Peyer's patch (tissue), 4 donors: ENCODE measurements around the gene ZC2HC1B. TPM values are rescaled to one million over a fixed set of nuclear protein-coding genes. Genes with fewer than 3 reads are reported as not detected.
"Not testable (repeated sequence)": the region's sequence is repeated elsewhere in the genome, so short reads cannot be mapped to it uniquely, and the experiment has no call there.

Source experiments
- DNase-seq, 3 donors: peaks; one replicate each; pipeline ENCODE4 v3.0.0-alpha.2; 2017 to 2019
- H3K27ac ChIP-seq, 4 donors: fragments of 200-600 bp; sonication (generic); one replicate each; pipeline ENCODE4 v1.5.1; 2016 to 2019
- H3K27me3 ChIP-seq, 2 donors: fragments of 200-600 bp; sonication (generic); one replicate each; pipeline ENCODE4 v1.5.1; 2019
- H3K36me3 ChIP-seq, 3 donors: fragments of 200-600 bp; sonication (generic); one replicate each; pipeline ENCODE4 v1.5.1; 2016 to 2019
- H3K4me1 ChIP-seq, 4 donors: fragments of 200-600 bp; sonication (generic); one replicate each; pipeline ENCODE4 v1.5.1; 2016 to 2019
- H3K4me3 ChIP-seq, 4 donors: fragments of 200-600 bp; sonication (generic); 1 replicate in 3 of 4; 2 replicates in 1 of 4; pipeline ENCODE4 v1.5.1; 2016 to 2019; ENCODE audit warnings: mild to moderate bottlenecking in 1 of 4
- H3K9me3 ChIP-seq, 4 donors: fragments of 200-600 bp; sonication (generic); one replicate each; pipeline ENCODE4 v1.5.1; 2016 to 2019; ENCODE audit warnings: mild to moderate bottlenecking in 1 of 4
- CTCF ChIP-seq, 6 experiments: fragments of 450-650 bp in 4 of 6; fragments of 200-600 bp in 2 of 6; sonication (generic) in 1 of 6; IDR thresholded peaks; one replicate each; pipeline ENCODE4 v1.5.1; 2017 to 2019; ENCODE audit warnings: antibody characterized with exemption in 6 of 6, mild to moderate bottlenecking in 3 of 6, moderate library complexity in 1 of 6
- POLR2A ChIP-seq, 2 donors: fragments of 450-650 bp; IDR thresholded peaks; one replicate each; pipeline ENCODE4 v1.5.1; 2017; ENCODE audit warnings: antibody characterized with exemption in 2 of 2, mild to moderate bottlenecking in 2 of 2, moderate library complexity in 2 of 2
- total RNA-seq, 4 donors: library from RNA; depleted of rRNA; stranded (reverse); fragments of >200 nt; gene quantifications; one replicate each; pipeline ENCODE4 v1.1.0, GENCODE V29; 2016

Gene ZC2HC1B
- total RNA-seq, 4 donors from 2014 or later, result not detected

GRCh38 chr6:143900358-143900757, 36.1 kb downstream of the ZC2HC1B start:
- no peak for DNase-seq
- no peak overlapping the region for H3K4me3 ChIP-seq

GRCh38 chr6:143901885-143902750, 37.8 kb downstream of the ZC2HC1B start:
- no peaks in the 10 kb centered on the region for H3K4me1 ChIP-seq
- no peak for TF ChIP-seq POLR2A (IDR thresholded peaks at IDR 0.05)
- TF ChIP-seq CTCF (IDR thresholded peaks at IDR 0.05), result no peak
- H3K27ac ChIP-seq, result peak overlapping the region in 1 of 4 donors; percentile 27
- H3K4me3 ChIP-seq, result no peak overlapping the region
- no peak for DNase-seq
- H3K36me3 ChIP-seq, result no peaks in the 10 kb centered on the region
- no peaks in the 10 kb centered on the region for H3K9me3 ChIP-seq
- no peaks in the 10 kb centered on the region for H3K27me3 ChIP-seq

More at GRCh38 chr6:143900358-143900757, 36.1 kb downstream of the ZC2HC1B start:
- no peak overlapping the region for H3K27ac ChIP-seq
- H3K9me3 ChIP-seq, result no peaks in the 10 kb centered on the region
- TF ChIP-seq POLR2A (IDR thresholded peaks at IDR 0.05), result no peak
- TF ChIP-seq CTCF (IDR thresholded peaks at IDR 0.05), result no peak
- H3K36me3 ChIP-seq, result no peaks in the 10 kb centered on the region
- H3K27me3 ChIP-seq, result no peaks in the 10 kb centered on the region
- no peaks in the 10 kb centered on the region for H3K4me1 ChIP-seq

GRCh38 chr6:143902827-143903226, 38.6 kb downstream of the ZC2HC1B start:
- Histone ChIP-seq H3K36me3 (no peaks in the 10 kb centered on the region), H3K27me3 (no peaks in the 10 kb centered on the region), H3K4me3 (no peak overlapping the region), H3K27ac (no peak overlapping the region), H3K4me1 (no peaks in the 10 kb centered on the region), H3K9me3 (no peaks in the 10 kb centered on the region)
- DNase-seq, result no peak
- TF ChIP-seq CTCF (IDR thresholded peaks at IDR 0.05) (no peak), POLR2A (IDR thresholded peaks at IDR 0.05) (no peak)

GRCh38 chr6:143911028-143911427, 46.8 kb downstream of the ZC2HC1B start:
- no peaks in the 10 kb centered on the region for H3K27me3 ChIP-seq
- no peak for TF ChIP-seq POLR2A (IDR thresholded peaks at IDR 0.05)
- no peak for TF ChIP-seq CTCF (IDR thresholded peaks at IDR 0.05)
- peaks cover 0 to 5% (median 2%) of the 10 kb centered on the region in 4 donors for H3K9me3 ChIP-seq
- no peaks in the 10 kb centered on the region for H3K36me3 ChIP-seq
- H3K27ac ChIP-seq, result no peak overlapping the region
- no peak overlapping the region for H3K4me3 ChIP-seq
- no peaks in the 10 kb centered on the region for H3K4me1 ChIP-seq
- no peak for DNase-seq

- DNase-seq, result no peak
- H3K4me3 ChIP-seq, result no peak overlapping the region
- no peak overlapping the region for H3K27ac ChIP-seq
- H3K4me1 ChIP-seq, result no peaks in the 10 kb centered on the region
- no peaks in the 10 kb centered on the region for H3K36me3 ChIP-seq
- peaks cover 0 to 5% (median 2%) of the 10 kb centered on the region in 4 donors for H3K9me3 ChIP-seq
- TF ChIP-seq CTCF (IDR thresholded peaks at IDR 0.05), result no peak
- TF ChIP-seq POLR2A (IDR thresholded peaks at IDR 0.05), result no peak
- no peaks in the 10 kb centered on the region for H3K27me3 ChIP-seq
These were observed 48.4 kb downstream of the ZC2HC1B start for GRCh38 chr6:143912671-143913070.

GRCh38 chr6:143917026-143917425, 52.8 kb downstream of the ZC2HC1B start:
- not testable (repeated sequence) for H3K27ac ChIP-seq, H3K9me3 ChIP-seq, H3K27me3 ChIP-seq, H3K4me3 ChIP-seq, DNase-seq, H3K4me1 ChIP-seq, H3K36me3 ChIP-seq
